ENCODE data around the gene MMP15.

DNA sequence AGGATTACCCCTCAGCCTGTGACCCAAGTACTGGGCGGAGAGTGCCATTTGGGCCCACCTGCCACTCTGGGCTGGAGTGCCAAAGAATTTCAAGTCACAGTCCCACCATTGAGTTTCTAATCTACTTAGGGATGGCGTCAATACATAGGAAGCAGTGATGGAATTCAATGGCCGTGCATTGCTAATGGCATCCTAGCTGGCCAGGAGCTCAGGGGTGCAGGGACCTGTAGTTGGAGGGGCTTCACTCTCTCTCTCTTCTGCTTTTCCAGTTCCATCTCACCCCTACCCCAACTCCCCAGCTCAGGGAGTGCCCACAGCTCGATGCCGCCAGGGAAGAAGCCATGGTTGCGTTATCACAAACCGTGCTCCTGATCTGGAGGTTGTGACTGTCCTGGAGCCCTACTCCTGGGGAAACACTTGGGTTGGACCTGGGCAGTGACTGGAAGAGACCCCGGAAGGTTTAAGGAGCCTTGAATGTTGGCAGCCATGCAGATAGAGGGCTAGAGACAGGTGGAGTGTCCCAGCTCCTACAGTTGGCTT is 2.4 kb downstream of the MMP15 start:
- TF ChIP-seq, protein P1, sequence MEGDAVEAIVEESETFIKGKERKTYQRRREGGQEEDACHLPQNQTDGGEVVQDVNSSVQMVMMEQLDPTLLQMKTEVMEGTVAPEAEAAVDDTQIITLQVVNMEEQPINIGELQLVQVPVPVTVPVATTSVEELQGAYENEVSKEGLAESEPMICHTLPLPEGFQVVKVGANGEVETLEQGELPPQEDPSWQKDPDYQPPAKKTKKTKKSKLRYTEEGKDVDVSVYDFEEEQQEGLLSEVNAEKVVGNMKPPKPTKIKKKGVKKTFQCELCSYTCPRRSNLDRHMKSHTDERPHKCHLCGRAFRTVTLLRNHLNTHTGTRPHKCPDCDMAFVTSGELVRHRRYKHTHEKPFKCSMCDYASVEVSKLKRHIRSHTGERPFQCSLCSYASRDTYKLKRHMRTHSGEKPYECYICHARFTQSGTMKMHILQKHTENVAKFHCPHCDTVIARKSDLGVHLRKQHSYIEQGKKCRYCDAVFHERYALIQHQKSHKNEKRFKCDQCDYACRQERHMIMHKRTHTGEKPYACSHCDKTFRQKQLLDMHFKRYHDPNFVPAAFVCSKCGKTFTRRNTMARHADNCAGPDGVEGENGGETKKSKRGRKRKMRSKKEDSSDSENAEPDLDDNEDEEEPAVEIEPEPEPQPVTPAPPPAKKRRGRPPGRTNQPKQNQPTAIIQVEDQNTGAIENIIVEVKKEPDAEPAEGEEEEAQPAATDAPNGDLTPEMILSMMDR (IDR thresholded peaks at IDR 0.05): no peak
- no peak for TF ChIP-seq POLR2A (IDR thresholded peaks at IDR 0.05)
